IMR-90 (cell line): Measurements from ENCODE around the gene MRFAP1L1.

Experiments
- BHLHE40 ChIP-seq: fragments of 150-350 bp; IDR thresholded peaks from 2 replicates; pipeline ENCODE4 v1.6.1; 2016; ENCODE audit warnings: mild to moderate bottlenecking, low read depth, low read length
- CHD1 ChIP-seq: IDR thresholded peaks from 2 replicates; pipeline ENCODE4 v1.6.1; 2012; ENCODE audit warnings: low read depth, low read length, improper control_type of control experiment
- MAFK ChIP-seq: IDR thresholded peaks from 2 replicates; pipeline ENCODE4 v1.6.1; 2012; ENCODE audit warnings: low read depth, low read length, improper control_type of control experiment
- MAZ ChIP-seq: IDR thresholded peaks from 2 replicates; pipeline ENCODE4 v1.6.1; 2012; ENCODE audit warnings: low read depth, mild to moderate bottlenecking, low read length, improper control_type of control experiment, moderate library complexity, borderline replicate concordance
- POLR2A ChIP-seq: IDR thresholded peaks from 2 replicates; pipeline ENCODE4 v1.6.1; 2012; ENCODE audit warnings: mild to moderate bottlenecking, low read depth, low read length
- RAD21 ChIP-seq: IDR thresholded peaks from 2 replicates; pipeline ENCODE4 v1.6.1; 2012; ENCODE audit warnings: low read length, improper control_type of control experiment
- RFX5 ChIP-seq: IDR thresholded peaks from 2 replicates; pipeline ENCODE4 v1.8.0; 2012; ENCODE audit warnings: low read depth, mild to moderate bottlenecking, low read length, moderate library complexity
- SMC3 ChIP-seq: fragments of 150-350 bp; IDR thresholded peaks from 2 replicates; pipeline ENCODE4 v1.6.1; 2016; ENCODE audit warnings: low read depth, mild to moderate bottlenecking, antibody characterized with exemption, low read length, moderate library complexity
- TF ChIP-seq, protein P1 (sequence below): conservative IDR thresholded peaks from 2 replicates; pipeline ENCODE4 v1.5.1; 2012; ENCODE audit warnings: mild to moderate bottlenecking, low read depth, low read length, improper control_type of control experiment
- TF ChIP-seq, protein P2 (sequence below): fragments of 150-350 bp; IDR thresholded peaks from 2 replicates; pipeline ENCODE4 v1.6.1; 2017; ENCODE audit warnings: mild to moderate bottlenecking, antibody characterized with exemption, low read length, low read depth

- TF ChIP-seq, protein P1, sequence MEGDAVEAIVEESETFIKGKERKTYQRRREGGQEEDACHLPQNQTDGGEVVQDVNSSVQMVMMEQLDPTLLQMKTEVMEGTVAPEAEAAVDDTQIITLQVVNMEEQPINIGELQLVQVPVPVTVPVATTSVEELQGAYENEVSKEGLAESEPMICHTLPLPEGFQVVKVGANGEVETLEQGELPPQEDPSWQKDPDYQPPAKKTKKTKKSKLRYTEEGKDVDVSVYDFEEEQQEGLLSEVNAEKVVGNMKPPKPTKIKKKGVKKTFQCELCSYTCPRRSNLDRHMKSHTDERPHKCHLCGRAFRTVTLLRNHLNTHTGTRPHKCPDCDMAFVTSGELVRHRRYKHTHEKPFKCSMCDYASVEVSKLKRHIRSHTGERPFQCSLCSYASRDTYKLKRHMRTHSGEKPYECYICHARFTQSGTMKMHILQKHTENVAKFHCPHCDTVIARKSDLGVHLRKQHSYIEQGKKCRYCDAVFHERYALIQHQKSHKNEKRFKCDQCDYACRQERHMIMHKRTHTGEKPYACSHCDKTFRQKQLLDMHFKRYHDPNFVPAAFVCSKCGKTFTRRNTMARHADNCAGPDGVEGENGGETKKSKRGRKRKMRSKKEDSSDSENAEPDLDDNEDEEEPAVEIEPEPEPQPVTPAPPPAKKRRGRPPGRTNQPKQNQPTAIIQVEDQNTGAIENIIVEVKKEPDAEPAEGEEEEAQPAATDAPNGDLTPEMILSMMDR = no peak
- TF ChIP-seq CHD1 (no peak), POLR2A (no peak), RFX5 (no peak), MAZ (no peak), SMC3 (no peak), RAD21 (no peak), BHLHE40 (no peak), MAFK (no peak)
- TF ChIP-seq, protein P2, sequence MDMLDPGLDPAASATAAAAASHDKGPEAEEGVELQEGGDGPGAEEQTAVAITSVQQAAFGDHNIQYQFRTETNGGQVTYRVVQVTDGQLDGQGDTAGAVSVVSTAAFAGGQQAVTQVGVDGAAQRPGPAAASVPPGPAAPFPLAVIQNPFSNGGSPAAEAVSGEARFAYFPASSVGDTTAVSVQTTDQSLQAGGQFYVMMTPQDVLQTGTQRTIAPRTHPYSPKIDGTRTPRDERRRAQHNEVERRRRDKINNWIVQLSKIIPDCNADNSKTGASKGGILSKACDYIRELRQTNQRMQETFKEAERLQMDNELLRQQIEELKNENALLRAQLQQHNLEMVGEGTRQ = no peak
Measured at GRCh38 chr4:6718932-6719610, 9.4 kb upstream of the MRFAP1L1 start.
